HG03025 (cell line): ENCODE measurements around the gene SYTL1.

Source experiments
- ATAC-seq: cut with Tn5 transposase; IDR thresholded peaks from one replicate; pipeline ENCODE4 v1.9.1; 2021; ENCODE audit warnings: mild to moderate bottlenecking, moderate library complexity; ENCODE audit not compliant: unreplicated experiment, low FRiP score

SYTL1 gene

DNA sequence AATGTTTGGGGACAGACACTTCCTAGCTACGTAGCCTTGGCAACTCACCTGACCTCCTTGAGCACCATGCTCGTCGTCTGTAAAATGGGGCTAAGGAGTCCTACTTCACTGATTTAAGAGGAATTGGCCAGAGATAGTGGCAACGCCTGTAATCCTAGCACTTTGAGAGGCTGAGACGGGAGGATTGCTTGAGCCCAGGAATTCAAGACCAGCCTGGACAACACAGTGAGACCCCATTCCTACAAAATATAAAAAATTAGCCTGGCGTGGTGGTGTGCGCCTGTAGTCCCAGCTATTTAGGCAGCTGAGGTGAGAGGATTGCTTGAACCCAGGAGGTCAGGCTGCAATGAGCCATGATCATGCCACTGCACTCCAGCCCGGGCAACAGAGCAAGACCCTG lies 4.5 kb downstream of the SYTL1 start:
- ATAC-seq: no peak

DNA sequence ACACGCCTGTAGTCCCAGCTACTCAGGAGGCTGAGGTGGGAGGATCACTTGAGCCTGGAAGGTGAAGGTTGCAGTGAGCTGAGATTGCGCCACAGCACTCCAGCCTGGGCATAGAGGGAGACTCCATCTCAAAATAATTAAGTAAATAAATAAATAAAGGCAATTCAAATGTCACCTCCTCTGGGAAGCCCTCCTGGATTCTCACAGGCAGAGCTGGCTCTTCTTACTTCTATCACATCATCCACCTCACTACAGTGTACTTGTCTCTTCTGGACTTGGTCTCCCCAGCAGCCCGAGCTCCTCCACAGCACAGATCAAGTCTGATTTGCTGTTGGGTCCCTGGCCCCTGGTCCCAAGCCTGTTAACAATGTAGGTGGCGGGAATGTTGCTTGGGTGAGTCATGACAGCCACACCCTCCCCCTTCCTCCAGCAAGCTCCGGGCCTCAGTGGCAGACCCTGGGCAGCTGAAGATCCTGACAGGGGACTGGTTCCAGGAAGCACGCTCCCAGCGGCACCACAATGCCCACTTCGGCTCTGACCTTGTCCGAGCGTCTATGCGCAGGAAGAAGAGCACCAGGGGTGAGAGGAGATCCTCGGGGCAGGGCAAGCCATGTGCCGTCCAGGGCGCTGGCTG lies 5.3 kb downstream of the SYTL1 start:
- ATAC-seq: no peak

DNA sequence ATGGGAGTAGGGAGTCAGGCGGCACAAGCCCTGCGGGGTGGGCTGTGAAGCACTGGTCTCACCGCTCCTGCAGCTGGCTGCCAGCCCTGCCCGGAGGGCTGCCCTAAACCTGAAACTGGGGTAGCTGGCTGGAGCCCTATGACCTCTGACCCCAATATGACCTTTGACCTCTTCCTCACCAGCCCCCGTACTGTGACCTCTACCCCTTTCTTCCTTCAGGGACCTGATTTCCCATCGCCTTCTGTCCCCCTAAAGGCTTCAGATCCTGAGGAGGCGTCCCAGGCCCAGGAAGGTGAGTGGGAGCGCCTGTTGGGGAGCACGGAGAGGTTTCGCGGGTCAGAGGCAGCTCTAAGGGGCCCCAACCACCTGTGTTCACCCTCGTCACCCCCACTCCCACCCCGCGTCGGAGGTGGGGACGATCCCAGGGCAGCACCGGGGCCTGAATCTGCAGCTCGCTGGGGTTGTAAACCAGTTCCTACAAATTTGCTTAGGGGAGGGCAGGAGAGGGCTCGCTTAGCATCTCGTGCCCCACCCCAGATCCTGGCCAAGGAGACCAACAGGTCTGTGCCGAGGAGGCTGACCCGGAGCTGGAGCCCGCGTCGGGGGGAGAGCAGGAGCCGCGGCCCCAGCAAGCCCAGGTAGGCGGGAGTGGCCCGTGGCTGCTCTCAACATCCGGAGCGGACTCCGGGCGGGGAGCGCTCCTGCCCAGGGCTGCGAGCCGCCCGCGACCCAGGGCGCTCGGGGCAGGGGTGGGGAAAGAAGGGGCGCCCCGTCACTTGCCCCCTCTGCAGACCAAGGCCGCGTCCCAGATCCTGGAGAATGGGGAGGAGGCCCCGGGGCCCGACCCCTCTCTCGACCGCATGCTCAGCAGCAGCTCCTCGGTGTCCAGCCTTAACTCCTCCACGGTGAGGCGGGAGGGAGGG lies 7.3 kb downstream of the SYTL1 start:
- no peak for ATAC-seq

DNA sequence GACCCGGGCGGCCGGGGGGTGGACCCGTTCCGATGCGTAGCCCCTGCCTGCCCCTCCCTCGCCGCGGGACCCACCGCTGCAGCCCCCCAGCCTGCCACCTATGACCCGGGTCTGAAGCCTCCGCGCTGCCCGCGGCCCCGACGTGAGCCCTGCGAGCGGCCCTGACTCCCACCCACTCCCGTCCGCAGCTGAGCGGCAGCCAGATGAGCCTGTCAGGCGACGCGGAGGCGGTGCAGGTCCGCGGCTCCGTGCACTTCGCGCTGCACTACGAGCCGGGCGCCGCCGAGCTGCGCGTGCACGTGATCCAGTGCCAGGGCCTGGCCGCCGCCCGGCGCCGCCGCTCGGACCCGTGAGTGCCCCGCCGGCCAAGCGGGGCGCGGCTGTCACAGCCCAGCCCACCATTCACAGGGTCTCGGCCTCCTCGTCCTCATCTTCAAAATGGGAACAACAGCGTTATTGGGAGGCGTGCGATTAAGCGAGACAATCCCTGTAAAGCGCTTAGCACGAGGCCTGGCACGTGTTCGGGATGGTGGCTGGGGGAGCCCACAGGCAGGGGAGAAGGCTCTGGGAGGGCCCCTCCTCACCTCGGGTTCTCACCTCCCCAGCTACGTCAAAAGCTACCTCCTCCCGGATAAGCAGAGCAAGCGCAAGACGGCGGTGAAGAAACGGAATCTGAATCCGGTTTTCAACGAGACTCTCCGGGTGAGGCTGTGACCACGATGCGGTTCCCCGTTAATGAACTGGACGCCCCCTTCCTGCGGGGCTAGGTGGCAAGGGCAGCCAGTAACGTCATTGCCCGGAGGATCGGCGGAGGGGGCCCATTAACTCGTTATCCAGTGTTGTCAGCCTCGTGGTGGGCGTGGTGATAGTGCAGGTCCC lies 8.2 kb downstream of the SYTL1 start:
- no peak for ATAC-seq

DNA sequence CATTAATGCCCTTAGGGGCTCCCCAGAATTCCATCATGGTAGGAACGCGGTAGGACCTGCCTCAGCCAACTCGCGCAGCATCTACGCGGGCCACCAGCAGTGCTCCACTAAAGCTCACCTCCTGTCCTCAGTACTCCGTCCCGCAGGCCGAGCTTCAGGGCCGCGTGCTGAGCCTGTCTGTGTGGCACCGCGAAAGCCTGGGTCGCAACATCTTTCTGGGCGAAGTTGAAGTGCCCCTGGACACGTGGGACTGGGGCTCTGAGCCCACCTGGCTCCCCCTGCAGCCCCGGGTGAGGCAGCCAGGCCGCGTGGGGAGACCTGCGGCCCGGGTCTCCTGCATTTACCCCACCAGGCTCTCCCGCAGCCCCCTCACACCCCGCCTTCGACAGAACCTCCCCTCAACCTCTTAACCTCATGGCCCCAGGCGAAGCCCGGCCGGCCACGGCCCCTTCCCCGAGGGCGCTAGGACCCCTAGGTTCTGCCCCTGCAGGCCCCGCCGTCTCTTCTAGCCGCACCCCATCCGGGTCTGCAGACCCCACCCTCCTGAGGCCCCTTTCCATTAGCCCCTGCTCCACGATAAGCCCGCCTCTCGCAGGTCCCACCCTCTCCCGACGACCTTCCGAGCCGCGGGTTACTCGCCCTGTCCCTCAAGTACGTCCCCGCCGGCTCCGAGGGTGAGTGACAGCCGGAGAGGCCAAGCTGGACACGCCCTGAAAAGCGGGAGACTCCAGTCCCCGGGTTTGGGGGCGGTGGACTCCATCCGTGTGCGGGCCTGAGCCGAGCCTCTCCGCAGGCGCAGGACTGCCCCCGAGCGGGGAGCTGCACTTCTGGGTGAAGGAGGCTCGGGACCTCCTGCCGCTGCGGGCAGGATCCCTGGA lies 9.1 kb downstream of the SYTL1 start:
- no peak for ATAC-seq

- no peak for ATAC-seq
Observed at GRCh38 chr1:27351541-27352107, 9.8 kb downstream of the SYTL1 start.

DNA sequence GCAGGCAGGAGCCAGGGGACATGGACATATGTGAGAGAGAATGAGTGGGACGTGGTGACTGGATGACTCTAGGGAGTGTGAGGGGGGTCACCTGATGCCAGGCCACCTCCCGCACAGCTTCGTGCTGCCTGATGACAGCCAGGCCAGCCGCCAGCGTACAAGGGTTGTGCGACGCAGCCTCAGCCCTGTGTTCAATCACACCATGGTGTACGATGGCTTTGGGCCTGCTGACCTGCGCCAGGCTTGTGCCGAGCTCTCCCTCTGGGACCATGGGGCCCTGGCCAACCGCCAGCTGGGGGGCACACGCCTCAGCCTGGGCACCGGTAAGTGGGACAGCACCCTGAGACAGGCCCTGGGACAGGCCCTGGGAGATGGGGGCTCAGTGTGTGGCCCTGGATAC lies 11.3 kb downstream of the SYTL1 start:
- ATAC-seq: no peak

DNA sequence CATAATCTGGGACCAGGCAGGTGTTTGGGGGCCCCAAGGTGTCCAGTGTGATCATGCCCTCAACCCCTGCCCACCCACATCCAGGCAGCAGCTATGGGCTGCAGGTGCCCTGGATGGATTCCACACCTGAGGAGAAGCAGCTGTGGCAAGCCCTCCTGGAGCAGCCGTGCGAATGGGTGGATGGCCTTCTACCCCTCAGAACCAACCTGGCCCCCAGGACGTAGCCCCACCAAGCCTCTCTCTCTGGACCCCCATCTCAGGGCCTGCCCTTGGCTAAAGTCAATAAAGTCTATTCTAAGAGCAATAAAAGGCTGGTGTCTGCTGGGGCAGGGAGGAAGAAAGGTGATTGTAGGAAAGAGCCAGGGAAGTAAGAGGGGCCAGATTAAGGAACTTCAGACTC lies 11.8 kb downstream of the SYTL1 start:
- no peak for ATAC-seq

GRCh38 chr1:27355683-27356082 lies 13.9 kb downstream of the SYTL1 start:
- ATAC-seq: no peak

DNA sequence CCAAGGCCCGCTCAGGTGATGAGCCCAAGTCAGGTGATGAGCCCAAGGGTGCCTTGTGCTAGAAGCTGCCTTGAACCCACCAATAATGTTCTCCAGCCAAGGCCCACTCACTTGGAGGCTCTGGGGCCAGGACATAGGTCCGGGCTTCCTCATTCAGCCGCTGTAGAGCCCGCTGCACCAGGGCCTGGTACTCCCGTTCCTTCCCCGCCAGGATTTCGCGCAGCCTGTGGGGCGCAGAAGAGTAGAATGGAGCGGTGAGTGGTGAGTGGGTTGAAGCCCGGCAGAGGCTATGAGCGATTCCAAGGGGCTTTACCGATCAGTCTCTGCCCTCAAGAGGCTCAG lies 14.4 kb downstream of the SYTL1 start:
- no peak for ATAC-seq

GRCh38 chr1:27356619-27357280 lies 14.9 kb downstream of the SYTL1 start:
- no peak for ATAC-seq

DNA sequence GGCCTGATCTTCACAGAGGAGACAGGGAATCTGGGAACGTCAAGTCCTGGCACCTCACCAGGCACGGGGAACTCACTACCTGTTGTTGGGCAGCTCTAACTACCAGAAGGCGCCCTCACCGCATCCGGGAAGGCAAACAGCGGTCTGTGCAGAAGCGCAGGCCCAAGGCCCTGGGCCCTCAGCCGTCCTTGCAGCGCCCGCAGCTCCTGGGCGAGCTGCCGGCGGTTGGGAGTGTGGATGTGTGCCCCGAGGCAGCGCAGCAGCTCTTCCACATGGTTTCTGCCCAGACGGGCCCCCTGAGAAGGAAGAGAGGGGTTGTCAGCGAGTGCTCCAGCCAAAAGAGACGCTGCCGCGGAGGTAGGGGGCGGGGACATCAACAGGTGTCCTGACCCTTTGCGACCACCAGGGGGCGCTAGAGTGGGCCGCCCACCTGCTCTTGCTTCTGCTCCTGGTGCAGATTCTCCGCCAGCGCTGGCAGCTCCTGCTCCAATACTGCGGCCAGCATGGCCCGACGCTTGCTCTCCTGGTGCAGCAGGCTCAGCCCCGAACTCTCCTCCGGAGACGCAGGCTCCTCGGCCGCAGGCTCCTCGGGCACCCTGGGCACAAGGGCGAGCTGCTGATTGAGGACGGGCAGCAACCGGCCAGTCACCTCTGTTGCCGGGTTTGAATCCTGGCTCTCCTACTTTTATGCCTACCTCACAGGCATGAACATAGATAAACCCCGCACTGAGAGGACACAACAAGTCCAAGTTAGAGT lies 15.6 kb downstream of the SYTL1 start:
- no peak for ATAC-seq

GRCh38 chr1:27358038-27358927 lies 16.5 kb downstream of the SYTL1 start:
- no peak for ATAC-seq

- no peak for ATAC-seq
Observed at GRCh38 chr1:27358928-27359313, 17.1 kb downstream of the SYTL1 start.

DNA sequence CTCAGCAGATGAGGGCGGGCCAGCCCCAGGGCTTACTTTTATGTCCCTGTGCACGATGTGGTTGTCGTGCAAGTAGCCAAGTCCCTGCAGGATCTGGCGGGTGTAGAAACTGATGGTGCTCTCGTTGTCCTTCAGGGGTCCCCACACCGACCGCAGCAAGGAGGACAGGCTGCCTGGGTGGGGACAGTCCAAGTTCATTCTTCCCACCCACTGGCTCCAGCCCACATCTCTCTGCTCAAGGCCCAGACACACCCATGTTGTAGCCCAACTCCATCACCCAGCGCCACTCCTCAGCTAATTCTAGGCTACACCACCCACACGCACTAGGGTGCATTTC lies 18.0 kb downstream of the SYTL1 start:
- no peak for ATAC-seq

DNA sequence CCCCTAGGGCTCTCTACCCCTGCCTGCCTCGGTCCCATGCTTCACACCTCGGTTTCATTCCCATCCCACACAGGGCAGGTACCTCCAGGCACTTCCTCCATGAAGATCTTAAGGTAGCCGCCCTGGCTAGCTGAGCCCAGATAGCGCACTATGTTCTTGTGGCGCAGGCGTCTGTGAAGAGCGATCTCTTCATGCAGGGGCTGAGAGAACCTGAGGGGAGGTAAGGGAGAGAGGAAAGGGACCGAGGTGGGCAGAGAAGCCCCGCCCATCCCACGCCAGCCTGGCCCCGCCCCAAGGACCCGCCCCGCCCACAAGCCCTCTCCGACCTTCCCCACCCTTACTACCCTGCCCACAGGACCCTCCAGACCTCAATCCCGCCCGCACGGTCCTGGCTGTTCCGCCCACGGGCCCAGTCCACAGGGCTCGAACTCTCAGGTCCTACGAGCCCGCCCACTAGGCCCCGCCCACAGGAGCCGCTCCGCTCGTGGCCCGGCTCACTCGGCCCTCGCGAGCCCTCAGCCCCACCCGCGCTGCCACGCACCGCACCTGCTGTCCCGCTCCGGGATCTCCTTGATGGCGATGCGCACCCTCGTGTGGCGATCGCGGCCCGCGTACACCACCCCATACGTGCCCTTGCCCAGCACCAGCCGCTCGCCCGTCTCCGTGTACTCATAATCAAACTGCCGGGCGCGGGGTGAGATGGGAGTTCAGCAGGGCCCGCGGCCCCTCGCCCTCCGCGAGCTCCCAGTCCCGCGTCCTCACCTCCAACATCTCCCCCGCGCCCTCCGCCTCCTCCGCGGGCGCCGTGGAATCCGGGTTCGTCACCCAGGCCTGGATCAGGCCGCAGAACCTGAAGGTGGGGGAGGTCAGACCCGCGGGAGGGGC lies 18.6 kb downstream of the SYTL1 start:
- ATAC-seq: no peak

DNA sequence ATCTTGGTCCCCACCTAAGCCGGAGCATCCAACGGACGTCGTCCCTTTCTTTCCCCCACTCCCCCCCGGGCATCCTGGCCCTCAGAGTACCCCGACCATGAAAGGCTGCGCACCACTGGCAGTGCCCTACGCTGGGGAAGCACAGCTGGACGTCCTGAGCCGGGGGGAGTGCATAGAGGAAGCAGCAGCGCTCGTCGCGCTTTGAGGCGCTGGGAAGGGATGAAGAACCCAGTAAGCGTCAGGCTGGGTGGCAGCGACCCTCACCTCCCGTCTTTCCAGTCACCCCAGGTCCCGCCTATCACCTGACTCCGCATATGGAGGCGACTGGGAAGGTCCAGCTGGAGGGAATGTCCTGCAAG lies 19.2 kb downstream of the SYTL1 start:
- no peak for ATAC-seq
